GM18507 (cell line): ENCODE results near the gene SDK1.

Experiments used
- DNase-seq: peaks from one replicate; pipeline ENCODE4 v3.0.0; 2011; ENCODE audit warnings: low read depth; ENCODE audit not compliant: insufficient read length; ENCODE audit errors: extremely low spot score
- FAIRE-seq: peaks from 2 replicates; lab custom pipeline; 2011; peaks lifted over from hg19 to GRCh38; lab: Jason Lieb, UNC

The SDK1 gene

DNA sequence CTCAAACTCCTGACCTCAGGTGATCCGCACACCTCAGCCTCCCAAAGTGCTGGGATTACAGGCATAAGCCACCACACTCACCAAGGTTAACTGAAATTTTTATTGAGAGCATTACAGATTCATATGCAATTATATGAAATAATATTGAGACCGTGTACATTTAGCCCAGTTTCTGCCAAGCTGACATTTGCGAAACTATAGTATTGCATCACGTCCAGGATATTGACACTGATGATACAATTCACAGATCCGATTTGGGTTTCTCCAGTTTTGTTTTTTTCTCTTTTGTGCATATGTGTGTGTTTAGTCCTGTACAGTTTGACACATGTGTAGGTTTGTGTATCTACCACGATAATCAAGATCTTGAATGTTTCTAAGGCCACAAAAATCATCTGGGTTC, 753.1 kb downstream of the SDK1 start:
- DNase-seq (no peak), FAIRE-seq (no peak)

- DNase-seq, result no peak
- no peak for FAIRE-seq
Measured at GRCh38 chr7:4056552-4057288, 755.7 kb downstream of the SDK1 start.

DNA sequence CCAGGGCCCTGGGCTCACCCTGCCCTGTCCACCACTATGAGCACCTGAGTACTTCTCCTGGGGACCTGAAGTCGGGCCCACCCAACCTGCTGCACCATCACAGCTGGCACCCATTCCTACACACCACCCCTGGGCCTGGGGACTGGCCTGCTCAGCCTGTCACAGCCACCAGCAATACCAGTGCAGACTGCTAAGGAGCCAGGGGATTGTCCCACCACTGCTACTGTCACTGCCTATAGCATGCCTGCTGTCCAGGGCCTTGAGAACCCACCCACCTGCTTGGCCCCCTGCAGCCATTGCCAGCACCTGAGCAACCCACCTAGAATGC, 756.2 kb downstream of the SDK1 start:
- FAIRE-seq, result no peak
- no peak for DNase-seq

DNA sequence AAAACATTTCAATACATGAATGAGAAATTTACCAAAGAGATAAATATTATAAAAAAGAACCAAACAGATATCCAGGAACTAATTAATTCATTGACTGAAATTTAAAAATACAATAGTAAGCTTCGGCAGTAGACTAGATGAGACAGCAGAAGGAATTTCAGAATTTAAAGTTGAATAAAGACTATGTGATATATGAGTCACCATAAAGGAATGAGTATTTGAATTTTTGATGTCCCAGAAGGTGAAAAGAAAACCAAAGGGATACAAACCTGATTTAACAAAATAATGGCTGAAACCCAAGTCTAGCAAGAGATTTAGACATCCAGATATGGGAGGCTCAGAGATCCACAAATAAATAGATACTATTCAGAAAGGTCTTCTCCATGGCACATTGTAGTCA, 757.1 kb downstream of the SDK1 start:
- no peak for FAIRE-seq
- no peak for DNase-seq

GRCh38 chr7:4065190-4065589, 764.1 kb downstream of the SDK1 start:
- no peak for DNase-seq
- no peak for FAIRE-seq

DNA sequence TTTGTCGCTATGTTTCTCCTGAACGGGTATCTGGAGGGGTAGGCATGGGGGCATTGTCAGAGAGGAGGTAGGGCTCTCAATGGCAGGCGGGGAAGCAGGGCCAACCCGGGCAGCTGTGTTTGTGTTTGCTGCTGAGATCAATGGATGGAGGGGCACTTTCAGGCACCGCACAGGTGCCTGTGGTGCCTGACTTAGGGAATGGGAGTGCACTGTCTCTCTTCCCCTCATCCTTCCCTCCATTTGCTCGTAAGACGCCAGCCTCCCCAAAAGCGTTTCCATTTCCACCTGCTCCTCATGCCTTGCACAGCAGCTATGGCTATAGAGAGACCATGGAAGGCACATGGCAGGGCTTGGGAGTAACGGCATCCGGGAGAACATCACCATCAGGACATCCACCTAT, 765.2 kb downstream of the SDK1 start:
- DNase-seq (no peak), FAIRE-seq (no peak)

- FAIRE-seq (no peak), DNase-seq (no peak)
Measured at GRCh38 chr7:4066626-4067475, 765.8 kb downstream of the SDK1 start.

- DNase-seq, result no peak
- FAIRE-seq, result no peak
Measured at GRCh38 chr7:4067476-4067760, 766.4 kb downstream of the SDK1 start.

DNA sequence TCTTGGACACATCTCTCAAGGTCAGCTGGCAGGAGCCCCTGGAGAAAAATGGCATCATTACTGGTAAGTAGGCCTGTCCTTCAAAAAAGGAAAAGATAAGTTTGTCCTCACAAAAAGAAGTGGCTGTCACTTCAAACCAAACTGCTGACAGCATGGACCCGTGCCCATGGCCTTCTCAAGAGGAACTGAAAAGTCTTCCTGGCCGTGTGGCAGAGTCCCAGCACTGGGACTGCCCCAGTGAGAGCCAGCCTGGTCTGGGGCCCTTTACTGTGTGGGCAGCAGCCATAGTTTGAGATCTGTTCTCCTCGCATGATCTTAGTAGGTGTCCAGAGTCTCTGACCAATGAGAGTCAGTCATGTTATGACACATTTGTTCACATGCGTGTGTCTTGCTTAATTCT, 766.8 kb downstream of the SDK1 start:
- no peak for FAIRE-seq

DNA sequence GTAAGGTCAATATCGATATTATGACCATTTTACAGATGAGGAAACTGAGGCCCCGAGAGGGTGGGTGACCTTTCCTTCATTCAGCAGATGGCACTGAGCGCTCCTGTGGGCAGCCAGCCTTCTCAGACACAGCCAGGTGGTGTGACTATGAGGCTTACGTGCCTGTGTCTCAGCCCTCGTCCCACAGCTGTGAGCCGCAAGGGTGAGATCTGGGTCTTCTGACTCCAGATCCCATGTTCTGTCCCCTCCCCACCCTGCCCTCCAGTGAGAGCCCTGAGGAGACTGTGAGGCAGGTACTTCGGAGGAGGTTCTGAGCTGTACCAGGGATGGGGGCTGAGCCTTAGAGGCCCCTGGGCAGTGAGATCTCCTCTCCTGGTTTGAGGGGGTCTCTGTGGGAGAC, 767.2 kb downstream of the SDK1 start:
- FAIRE-seq (no peak), DNase-seq (no peak)

More for the DNA sequence above, 766.8 kb downstream of the SDK1 start:
- no peak for DNase-seq

- no peak for DNase-seq
- FAIRE-seq, result no peak
Measured at GRCh38 chr7:4069268-4070095, 768.4 kb downstream of the SDK1 start.

DNA sequence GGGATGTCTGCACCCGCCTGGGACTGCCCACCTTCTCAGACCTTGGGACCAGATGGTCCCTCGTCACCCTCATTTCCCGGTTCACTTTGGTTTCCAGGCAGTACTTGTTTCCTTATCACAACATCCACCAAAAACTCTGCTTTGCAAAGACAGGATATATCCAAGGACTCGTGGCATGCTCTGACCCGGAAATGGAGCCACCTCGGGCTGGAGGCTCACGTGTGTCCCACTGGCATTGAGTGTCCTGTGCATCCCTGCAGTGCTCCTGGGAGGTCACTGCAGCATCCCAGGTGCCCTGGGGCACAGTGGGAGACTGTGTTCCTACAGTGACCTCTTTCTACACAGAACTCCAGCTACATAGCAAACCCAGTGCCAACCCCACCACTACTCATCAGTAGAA, 769.2 kb downstream of the SDK1 start:
- DNase-seq (no peak), FAIRE-seq (no peak)

DNA sequence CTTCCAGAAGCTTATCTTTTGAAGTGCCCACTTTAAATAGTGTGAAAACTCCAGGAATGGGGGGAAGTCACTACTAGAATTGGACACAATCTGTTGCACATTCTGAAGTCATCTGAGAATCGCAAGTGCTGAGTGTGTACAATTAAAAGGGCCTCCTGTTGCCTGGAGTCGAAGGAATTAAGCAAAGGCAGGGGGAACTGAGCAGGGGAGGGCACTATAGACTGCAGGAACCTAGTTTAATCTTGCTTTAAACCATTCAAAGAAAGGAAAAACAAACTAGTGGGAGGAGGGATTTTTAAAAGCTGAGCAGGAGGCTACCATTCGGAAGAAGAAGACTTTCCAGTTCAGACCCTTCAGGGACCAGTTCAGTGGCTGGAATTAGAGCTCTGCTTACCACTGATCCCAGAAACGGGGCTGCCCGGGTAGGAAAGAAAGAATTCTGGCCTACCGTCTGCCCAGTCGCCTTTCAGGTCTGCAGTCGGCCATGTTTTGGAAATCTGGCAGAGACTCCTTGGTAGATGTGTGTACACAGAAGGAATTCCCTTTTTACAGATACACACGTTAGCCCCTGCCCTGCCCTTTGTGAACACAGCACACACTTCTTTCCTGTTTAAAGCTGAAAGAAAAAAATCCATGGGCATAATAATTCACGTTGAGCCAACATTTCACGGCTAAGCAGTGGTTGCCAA, 770.5 kb downstream of the SDK1 start:
- DNase-seq (no peak), FAIRE-seq (no peak)

DNA sequence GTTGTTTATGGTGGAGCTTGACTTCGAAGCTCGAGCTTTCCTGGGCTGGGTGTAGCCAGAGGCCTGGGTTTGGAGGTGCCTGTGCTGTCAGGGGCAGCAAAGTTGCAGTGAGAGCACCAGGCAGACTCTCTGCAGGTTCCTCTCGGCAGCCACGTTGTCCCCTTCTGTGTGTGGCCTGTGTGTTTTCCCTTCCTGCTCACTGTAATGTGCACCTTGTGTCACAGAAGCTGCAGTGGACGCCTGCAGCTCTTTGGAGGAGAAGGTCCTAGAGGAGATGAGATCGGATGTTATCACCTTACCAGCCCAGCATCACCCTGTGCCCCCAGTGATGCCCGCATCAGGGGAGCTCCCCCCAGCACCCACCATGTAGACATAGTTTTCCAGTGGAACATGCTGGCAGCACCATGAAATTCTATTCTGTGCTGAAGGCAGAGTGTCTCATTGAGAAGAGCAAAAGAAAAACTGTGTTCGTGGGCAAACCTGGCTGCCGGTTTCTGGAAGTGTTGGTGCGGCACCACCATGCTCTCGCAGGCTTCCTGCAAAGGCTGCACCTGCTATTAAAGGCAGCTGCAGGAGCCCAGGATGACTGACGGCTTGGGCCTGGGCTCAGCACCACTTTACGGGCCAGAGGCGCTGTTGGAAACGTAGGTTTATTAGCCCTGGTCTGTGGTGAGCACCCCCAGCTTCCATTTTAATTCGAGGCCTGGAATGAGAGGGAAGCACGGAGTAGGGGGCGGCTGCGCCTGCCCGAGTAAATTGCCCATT, 771.3 kb downstream of the SDK1 start:
- FAIRE-seq (no peak), DNase-seq (no peak)

DNA sequence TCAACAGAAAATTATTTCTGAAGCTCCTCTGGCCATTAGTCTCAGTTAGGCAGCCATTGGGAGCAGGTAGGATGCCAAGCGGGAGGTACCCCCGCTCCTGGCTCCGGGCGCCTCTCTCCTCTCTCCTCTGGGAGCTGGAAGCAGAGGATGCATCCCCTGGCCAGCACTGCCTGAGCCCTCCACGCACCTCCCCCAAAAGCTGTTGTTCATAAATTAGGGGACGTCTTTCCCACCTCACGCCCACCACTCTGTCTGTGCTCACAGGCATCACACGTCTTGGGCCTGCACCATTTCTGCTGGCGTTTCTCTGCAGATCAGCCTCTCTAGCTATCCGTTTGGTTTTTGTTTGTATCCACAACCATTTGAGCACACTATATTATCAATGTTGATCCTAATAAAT, 772.0 kb downstream of the SDK1 start:
- no peak for DNase-seq
- no peak for FAIRE-seq

DNA sequence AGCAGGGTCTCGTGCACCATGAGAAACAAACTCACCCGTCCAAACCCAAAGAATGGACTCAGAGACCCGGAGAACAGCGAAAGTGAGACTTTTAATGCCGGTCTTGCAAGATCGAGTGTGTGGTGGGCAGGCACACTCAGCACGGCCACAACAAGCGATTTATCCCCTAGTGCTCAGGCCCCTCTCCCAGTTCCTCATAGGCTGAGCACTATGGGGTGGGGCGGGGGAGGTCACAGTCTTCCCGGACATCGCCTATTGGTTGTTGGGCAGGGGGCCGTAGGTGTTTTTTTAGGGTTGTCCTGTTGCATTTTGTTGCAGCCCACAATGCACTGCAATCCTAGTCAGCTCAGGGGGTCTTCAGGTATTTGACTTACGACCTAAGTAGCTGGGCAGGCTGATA, 772.7 kb downstream of the SDK1 start:
- FAIRE-seq (no peak), DNase-seq (no peak)

GRCh38 chr7:4074407-4074806, 773.4 kb downstream of the SDK1 start:
- DNase-seq (no peak), FAIRE-seq (no peak)

DNA sequence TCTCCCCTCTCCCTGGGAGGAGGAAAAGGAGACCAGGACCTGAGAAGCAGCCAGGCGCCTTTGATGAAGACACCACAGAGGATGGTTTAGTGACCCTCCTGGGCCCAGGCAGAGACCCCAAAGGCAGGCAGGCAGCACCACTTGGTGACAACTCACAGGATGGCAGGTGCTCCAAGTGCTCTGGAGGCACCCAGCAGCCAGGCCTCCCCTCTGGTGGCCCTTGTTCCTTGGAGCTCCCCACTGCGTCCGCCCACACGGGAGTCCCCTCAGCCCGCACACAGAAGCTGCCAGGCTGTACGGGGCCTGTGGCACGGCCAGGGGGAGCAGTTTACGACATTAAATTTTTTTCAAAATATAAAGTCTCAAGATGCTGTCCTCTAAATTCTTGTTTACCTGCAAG, 773.9 kb downstream of the SDK1 start:
- FAIRE-seq, result no peak
- DNase-seq, result no peak

- FAIRE-seq (no peak), DNase-seq (no peak)
Measured at GRCh38 chr7:4076701-4077294, 775.7 kb downstream of the SDK1 start.
